ENCODE data around the gene BAG1. TPM values are rescaled to one million over a fixed set of nuclear protein-coding genes. Genes with fewer than 3 reads are reported as not detected.
A peak's percentile ranks its signal among the peaks of the same experiment; 100 is the strongest.

The BAG1 gene
- total and polyA plus RNA-seq, 4 donors: 35.1 to 55.2 (median 43.0) TPM

GRCh38 chr9:33291901-33292300 is 27.4 kb upstream of the BAG1 start:
- Histone ChIP-seq H3K36me3 (ENCODE audit: control insufficient read depth in 4 of 4, insufficient read depth in 3 of 4, low read depth in 1 of 4, low read length in 3 of 4) (peaks cover 0 to 12% (median 7%) of the 10 kb centered on the region in 4 donors), H3K9me3 (ENCODE audit: control insufficient read depth in 4 of 4, low read length in 3 of 4) (no peaks in the 10 kb centered on the region), H3K4me1 (ENCODE audit: control insufficient read depth in 4 of 4, insufficient read depth in 4 of 4, low read length in 3 of 4) (peaks cover 24 to 64% (median 50%) of the 10 kb centered on the region in 4 donors), H3K27ac (ENCODE audit: low read depth in 1 of 2, low read length in 2 of 2) (peak overlapping the region; percentile 25 to 100), H3K9ac (ENCODE audit: low read depth in 1 of 2, low read length in 2 of 2) (no peak overlapping the region), H3K4me3 (ENCODE audit: low read depth in 1 of 3, low read length in 3 of 3) (no peak overlapping the region), H3K27me3 (ENCODE audit: control insufficient read depth in 4 of 4, insufficient read depth in 4 of 4, low read length in 3 of 4) (no peaks in the 10 kb centered on the region)
- no peak for DNase-seq (ENCODE audit: low spot score)
- TF ChIP-seq HNF4G (IDR thresholded peaks at IDR 0.05): no peak
- TF ChIP-seq REST (IDR thresholded peaks at IDR 0.05): no peak
- TF ChIP-seq HNF4A (conservative IDR thresholded peaks at IDR 0.05): no peak
- no peak for TF ChIP-seq MAX (IDR thresholded peaks at IDR 0.05)
- TF ChIP-seq SP1 (IDR thresholded peaks at IDR 0.05): no peak
- TF ChIP-seq YY1 (IDR thresholded peaks at IDR 0.05): no peak
- no peak for TF ChIP-seq RXRA (IDR thresholded peaks at IDR 0.05)
- TF ChIP-seq CTCF (IDR thresholded peaks at IDR 0.05; ENCODE audit: low read depth, low read length, missing input control): no peak
- TF ChIP-seq ZBTB33 (IDR thresholded peaks at IDR 0.05): no peak
- no peak for TF ChIP-seq FOXA2 (IDR thresholded peaks at IDR 0.05)
- no peak for TF ChIP-seq FOXA1 (IDR thresholded peaks at IDR 0.05)
- no peak for TF ChIP-seq EGR1 (IDR thresholded peaks at IDR 0.05; ENCODE audit: low read depth in 2 of 2)
- no peak for TF ChIP-seq JUND (IDR thresholded peaks at IDR 0.05)
- no peak for TF ChIP-seq NR2F2 (IDR thresholded peaks at IDR 0.05)
- TF ChIP-seq ATF3 (IDR thresholded peaks at IDR 0.05): no peak
- TF ChIP-seq RAD21 (IDR thresholded peaks at IDR 0.05): no peak
- TF ChIP-seq GABPA (IDR thresholded peaks at IDR 0.05 in 1 of 2, conservative IDR thresholded peaks at IDR 0.05 in 1 of 2): no peak
- no peak for TF ChIP-seq TAF1 (conservative IDR thresholded peaks at IDR 0.05)
- 76% methylated on average over 5 of the region's 5 CpGs for WGBS

All from liver (tissue), 9 donors.